HG02852 (cell line): Measurements from ENCODE around the gene ARHGEF40.
"Not testable (repeated sequence)": the region's sequence is repeated elsewhere in the genome, so short reads cannot be mapped to it uniquely, and the experiment has no call there.

ENCODE experiments used
- ATAC-seq: cut with Tn5 transposase; IDR thresholded peaks from one replicate; pipeline ENCODE4 v1.9.1; 2021; ENCODE audit warnings: mild to moderate bottlenecking, moderate library complexity; ENCODE audit not compliant: unreplicated experiment

The ARHGEF40 gene

GRCh38 chr14:21039585-21040369, 30.3 kb upstream of the ARHGEF40 start:
- no peak for ATAC-seq

- no peak for ATAC-seq
Measured at GRCh38 chr14:21040370-21040925, 29.7 kb upstream of the ARHGEF40 start.

DNA sequence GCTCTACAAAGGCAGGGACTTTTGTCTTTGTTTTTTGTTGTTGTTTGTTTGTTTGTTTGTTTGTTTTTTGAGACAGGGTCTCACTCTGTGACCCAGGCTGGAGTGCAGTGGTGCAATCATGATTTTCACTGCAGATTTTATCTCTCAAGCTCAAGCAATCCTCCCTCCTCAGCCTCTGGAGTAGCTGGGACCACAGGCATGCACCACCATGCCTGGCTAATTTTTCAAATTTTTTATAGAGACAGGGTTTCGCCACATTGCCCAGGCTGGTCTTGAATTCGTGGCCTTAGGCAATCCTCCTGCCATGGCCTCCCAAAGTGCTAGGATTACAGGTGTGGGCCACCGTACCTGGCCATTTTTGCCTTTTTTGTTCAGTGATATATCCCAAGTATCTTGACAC, 29.2 kb upstream of the ARHGEF40 start:
- ATAC-seq: not testable (repeated sequence)

DNA sequence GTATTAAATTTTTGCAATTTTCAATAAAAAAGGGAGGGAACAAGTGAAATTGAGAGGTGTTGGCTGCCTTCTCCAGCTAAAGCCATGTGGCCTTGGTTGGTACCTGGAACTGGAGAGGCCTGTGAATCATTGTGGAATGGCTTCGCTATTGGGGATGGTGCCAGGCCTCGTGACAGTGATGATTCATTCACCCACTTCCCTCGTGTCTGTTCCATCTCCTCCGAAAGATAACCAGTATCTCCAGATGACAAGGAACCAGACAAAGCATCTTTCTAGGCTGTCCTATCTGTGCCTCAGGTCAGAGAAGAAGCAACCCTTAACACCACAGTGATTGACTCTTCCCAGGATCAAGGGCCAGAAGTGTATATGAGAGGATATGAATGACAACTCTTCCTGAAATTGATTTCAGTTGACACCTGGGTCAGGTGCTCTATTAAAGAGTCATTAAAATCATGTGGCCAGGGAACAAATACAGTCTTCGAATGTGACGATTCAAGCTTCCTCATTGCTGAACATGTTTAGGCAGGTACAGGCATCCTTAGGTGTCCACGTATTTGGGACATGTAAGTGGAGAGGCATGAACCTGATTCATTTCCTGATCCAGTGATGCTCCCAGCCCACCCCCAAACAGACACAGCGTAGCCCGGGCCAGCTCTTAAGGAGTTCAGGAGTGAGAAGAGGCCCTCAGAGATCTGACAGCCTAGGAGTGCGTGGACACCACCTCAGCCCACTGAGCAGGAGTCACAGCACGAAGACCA, 28.2 kb upstream of the ARHGEF40 start, which contains the start of gene RNASE7:
TSS of gene RNASE7 (plus strand) at position 687 of the 758 bp plus-strand sequence. CDS start 631 bp downstream, outside the sequence.
- no peak for ATAC-seq

DNA sequence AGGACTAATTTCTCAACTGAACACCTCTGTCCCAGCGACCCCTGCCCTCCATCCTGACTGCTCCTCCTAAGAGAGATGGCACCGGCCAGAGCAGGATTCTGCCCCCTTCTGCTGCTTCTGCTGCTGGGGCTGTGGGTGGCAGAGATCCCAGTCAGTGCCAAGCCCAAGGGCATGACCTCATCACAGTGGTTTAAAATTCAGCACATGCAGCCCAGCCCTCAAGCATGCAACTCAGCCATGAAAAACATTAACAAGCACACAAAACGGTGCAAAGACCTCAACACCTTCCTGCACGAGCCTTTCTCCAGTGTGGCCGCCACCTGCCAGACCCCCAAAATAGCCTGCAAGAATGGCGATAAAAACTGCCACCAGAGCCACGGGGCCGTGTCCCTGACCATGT, 27.2 kb upstream of the ARHGEF40 start:
- ATAC-seq: no peak

DNA sequence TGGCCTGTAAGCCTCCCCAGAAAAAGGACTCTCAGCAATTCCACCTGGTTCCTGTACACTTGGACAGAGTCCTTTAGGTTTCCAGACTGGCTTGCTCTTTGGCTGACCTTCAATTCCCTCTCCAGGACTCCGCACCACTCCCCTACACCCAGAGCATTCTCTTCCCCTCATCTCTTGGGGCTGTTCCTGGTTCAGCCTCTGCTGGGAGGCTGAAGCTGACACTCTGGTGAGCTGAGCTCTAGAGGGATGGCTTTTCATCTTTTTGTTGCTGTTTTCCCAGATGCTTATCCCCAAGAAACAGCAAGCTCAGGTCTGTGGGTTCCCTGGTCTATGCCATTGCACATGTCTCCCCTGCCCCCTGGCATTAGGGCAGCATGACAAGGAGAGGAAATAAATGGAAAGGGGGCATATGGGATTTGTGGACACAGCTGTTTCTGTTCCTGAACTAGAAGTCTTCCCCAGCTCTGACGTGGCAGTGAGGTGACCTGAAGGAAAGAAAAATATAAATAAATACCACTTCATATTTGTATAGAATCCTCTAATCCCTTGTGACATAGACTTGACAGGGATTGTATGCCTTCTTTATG, 26.6 kb upstream of the ARHGEF40 start:
- ATAC-seq: no peak

DNA sequence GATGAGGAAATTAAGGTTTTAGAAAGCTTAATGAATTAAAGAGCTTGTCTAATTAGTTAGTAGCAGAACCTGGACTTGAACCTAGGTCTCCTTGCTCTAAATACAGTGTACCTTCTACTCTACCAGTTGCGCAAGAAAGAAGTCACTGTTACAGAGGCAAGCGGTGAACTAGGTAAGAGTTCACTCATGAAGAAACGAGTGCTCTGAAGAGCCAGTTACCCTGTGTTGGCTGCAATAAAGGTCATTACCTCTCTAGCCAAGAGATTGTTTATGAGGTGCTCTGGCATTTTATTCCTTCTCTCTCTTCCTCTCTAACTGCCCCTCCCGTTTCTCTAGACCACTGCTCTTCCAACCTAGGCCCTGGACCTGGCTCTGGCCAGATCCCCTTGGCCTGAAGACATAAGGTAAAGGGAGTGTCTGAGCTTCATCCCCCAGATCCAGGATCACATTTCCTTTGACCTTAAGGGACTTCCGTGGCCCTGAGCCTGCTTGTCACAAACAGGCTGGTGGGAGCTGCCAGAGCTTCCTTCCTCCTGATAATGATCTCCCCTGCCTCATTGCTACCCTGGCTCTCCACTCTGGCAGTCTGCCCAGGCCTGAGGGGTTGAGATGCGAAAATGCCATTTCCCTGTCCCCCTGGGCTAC, 26.0 kb upstream of the ARHGEF40 start:
- ATAC-seq: no peak

DNA sequence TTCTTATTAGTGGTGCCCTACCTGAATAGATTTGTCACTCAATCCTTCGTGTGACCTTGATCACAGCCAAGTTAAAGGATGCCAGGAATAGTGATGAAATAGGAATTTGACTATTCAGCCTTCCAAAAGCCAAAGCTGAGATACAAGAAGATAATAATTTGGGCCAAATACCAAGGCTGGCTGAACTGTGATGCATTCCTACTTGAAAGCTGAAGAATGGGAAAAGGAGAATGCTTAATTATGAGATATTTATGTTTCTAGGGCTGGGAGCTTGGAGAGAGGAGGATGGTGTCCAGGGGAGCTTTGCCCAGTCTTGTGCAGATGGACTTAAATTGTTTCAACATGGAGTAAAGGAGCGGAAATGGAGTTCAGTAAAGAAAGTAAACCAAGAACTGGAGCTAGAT, 22.7 kb upstream of the ARHGEF40 start:
- ATAC-seq: no peak

DNA sequence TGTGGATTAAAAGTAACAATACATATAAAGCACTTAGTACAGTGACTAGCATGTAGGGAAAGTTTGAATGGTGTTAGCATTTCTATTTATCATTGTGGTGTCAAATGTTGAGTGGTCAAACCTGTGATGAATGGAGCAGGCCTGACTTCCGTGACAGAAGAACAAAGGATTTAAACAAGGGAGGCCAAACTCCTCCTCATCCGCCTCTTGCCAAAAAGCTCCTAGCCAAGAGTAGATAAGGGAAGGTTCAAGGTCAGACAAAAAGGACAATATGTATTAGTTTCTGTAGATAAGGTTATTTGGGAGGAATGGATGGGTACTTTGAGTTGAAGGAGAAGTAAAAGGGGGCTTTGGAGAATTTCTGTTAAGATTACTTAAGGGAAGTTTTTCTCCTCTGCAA, 21.5 kb upstream of the ARHGEF40 start:
- no peak for ATAC-seq

DNA sequence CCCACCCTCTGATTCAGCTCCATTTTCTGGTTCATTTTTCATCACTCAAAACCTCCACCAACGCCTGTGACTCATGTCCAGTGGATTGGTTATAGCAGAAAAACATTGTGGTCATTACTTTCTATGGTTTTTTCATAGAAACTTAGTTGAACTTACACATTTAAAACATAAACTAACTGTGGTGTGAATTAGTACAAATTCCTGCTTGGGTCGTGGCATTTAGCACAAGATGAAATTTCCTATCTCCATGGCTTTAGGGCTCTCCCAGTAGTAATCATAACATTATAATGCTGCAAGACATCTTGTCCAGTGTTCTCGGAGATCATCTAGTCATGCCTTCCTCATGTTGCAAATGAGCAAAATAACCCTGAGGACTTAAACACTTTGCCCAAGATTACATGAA, 20.8 kb upstream of the ARHGEF40 start:
- no peak for ATAC-seq

- no peak for ATAC-seq
Measured at GRCh38 chr14:21050597-21050996, 19.5 kb upstream of the ARHGEF40 start.

DNA sequence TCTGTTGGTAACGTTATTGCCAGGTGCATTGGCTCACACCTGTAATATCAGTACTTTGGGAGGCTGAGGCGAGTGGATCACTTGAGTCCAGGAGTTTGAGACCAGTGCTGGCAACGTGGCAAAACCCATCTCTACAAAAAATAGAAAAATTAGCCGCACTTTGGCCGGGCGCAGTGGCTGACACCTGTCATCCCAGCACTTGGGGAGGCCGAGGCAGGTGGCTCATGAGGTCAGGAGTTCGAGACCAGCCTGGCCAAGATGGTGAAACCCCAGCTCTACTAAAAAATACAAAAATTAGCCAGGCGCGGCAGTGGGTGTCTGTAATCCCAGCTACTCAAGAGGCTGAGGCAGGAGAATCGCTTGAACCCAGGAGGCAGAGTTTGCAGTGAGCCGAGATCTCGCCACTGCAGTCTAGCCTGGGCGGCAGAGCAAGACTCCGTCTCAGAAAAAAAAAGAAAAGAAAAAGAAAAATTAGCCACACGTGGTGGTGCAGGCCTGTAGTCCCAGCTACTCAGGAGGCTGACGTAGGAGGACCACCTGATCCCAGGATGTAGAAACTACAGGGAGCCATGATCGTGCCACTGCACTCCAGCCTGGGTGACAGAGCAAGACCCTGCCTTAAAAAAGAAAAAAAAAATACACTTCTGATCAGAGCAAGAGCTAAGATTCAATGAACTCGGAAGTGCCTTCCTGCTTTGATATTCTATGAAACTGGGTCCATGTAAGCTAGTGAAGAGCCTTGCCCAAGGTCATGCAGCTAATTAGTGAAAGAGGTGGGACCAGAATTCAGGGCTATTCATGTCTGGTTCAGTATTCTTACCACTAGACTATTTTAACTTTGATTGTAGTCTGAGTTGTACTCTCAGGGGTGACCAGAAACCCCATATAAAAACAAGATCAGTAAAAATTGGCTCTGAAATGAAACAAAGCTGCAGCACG, 16.7 kb upstream of the ARHGEF40 start:
- no peak for ATAC-seq

GRCh38 chr14:21054123-21054767, 15.9 kb upstream of the ARHGEF40 start:
- ATAC-seq: no peak

DNA sequence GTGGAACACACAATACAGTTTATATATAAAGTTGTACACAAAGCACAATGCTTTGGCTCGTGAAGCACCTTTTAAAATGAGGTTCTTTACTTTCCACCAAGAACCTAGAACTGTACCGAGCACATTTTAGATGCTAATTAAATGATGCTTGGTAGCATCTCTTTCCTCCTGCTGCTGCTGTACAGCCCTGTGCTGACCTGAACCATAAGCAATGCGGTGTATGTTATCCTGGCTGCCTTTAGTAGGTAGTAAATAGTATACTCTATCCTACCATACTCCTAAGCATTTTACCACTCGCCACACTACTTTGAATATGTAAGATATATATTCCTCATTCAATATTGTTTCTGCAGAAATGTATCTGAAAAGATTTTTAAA, 15.3 kb upstream of the ARHGEF40 start:
- ATAC-seq: no peak

GRCh38 chr14:21055432-21056117, 14.5 kb upstream of the ARHGEF40 start:
- ATAC-seq: no peak

- no peak for ATAC-seq
Measured at GRCh38 chr14:21056520-21057163, 13.5 kb upstream of the ARHGEF40 start.

DNA sequence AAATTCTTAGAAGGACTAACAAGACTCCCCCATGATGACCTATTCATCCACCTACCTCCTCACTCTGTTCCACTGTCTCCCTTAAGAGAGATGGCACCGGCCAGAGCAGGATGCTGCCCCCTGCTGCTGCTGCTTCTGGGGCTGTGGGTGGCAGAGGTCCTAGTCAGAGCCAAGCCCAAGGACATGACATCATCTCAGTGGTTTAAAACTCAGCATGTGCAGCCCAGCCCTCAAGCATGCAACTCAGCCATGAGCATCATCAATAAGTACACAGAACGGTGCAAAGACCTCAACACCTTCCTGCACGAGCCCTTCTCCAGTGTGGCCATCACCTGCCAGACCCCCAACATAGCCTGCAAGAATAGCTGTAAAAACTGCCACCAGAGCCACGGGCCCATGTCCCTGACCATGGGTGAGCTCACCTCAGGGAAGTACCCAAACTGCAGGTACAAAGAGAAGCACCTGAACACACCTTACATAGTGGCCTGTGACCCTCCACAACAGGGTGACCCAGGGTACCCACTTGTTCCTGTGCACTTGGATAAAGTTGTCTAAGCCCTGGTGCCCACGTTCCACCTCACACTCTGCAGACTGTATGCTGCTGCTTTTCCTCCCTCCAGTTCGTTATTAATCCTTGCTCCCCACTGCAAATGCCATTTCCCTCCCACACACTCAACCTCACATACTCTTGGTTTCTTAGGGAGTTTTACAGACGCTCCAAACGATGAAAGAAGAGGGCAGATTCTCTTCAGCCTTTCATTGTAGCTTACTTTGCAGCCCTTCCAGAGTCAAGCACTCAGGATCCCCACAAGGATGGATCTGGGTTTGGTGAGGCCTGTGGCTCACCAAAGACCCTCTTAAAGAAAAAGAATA, 12.1 kb upstream of the ARHGEF40 start, which contains the start of gene RNASE8:
TSS of gene RNASE8 (plus strand) at position 20 of the 873 bp plus-strand sequence. CDS start at position 91, 71 bp downstream.
- ATAC-seq: no peak
